GM12801 (cell line): Measurements from ENCODE around the gene TTC34.

ENCODE experiments used
- TF ChIP-seq, protein P1 (sequence below): IDR thresholded peaks from one replicate; pipeline ENCODE4 v1.5.1; 2011; ENCODE audit warnings: control low read depth; ENCODE audit not compliant: insufficient read length; ENCODE audit errors: extremely low read depth

The TTC34 gene

GRCh38 chr1:2607641-2608091, 193.8 kb downstream of the TTC34 start:
- TF ChIP-seq, protein P1, sequence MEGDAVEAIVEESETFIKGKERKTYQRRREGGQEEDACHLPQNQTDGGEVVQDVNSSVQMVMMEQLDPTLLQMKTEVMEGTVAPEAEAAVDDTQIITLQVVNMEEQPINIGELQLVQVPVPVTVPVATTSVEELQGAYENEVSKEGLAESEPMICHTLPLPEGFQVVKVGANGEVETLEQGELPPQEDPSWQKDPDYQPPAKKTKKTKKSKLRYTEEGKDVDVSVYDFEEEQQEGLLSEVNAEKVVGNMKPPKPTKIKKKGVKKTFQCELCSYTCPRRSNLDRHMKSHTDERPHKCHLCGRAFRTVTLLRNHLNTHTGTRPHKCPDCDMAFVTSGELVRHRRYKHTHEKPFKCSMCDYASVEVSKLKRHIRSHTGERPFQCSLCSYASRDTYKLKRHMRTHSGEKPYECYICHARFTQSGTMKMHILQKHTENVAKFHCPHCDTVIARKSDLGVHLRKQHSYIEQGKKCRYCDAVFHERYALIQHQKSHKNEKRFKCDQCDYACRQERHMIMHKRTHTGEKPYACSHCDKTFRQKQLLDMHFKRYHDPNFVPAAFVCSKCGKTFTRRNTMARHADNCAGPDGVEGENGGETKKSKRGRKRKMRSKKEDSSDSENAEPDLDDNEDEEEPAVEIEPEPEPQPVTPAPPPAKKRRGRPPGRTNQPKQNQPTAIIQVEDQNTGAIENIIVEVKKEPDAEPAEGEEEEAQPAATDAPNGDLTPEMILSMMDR = no peak

- TF ChIP-seq, protein P1 = no peak
Measured at GRCh38 chr1:2606881-2607621, 194.4 kb downstream of the TTC34 start.

DNA sequence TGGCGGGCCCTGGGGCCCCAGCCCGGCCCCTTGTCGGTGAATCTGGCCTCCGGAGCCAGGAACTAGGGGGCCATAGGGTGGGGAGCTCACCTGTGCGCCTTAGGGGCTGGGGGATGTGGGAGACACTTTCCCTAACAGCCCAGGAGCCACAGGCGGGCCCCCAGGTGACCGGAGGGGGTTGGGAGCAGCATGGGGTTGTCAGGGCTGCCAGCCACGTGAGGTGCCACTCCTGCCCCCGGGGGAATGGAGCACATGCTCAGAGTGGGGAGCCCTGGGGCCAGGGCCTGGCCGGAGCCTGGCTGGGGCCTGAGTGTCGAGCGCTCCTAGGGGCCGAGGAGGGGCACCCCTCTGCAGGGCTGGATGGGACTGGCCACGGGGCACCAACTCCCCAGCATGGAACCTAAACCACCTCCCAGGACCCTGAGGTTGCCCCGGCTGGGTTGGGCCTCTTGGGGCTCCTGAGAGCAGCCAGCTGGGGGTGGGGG, 195.1 kb downstream of the TTC34 start:
- TF ChIP-seq, protein P1 = no peak

DNA sequence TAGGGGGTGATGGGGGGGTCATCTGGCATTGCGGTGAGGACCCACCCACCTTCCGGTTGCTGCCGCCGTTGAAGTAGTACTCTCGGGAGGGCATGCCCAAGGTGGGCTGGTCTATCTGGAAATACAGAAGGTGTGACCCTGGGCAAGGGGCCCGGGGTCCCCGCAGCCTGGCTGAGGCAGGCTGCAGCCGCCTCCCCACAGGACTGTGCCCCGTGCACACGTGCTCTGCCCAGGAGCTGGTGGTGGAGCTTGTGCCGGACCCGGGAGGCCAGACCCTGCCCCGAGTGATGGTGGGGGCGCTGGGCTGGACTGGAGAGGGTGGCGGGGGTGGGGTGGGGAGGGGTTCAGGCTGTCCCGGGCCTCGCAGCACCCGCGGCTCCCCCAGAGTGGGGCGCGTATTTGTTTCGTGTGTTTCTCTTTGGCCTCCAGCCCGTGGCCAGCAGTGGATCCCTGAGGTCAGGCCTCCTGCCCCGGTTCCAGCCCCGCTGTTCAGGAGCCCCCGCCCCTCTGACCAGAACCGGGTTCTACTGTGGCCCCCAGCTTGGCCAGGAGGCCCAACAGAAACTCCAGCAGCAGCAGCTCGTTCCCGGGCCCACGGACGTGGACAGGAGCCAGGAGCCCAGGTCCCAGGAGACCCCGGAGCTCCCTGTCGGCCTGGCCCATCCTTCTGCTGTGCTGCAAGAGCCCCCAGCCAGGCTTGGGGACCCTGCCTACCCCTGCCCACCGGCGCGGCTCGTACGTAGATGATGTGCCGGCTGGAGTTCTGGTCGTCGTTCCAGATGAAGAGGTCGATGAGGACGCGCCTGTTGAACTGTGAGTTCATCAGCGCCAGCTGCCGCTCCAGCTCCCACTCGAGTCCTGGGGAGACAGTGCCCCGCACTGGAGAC, 195.7 kb downstream of the TTC34 start:
- TF ChIP-seq, protein P1 = no peak

- TF ChIP-seq, protein P1 = no peak
Measured at GRCh38 chr1:2604844-2605508, 196.5 kb downstream of the TTC34 start.

- TF ChIP-seq, protein P1 = no peak
Measured at GRCh38 chr1:2604156-2604843, 197.2 kb downstream of the TTC34 start.
